WTC11 (cell line): ENCODE measurements around the gene SORCS2. TPM values are rescaled to one million over a fixed set of nuclear protein-coding genes. Genes with fewer than 3 reads are reported as not detected.
A peak's percentile ranks its signal among the peaks of the same experiment; 100 is the strongest.

ENCODE experiments used
- ATAC-seq: fragments of 200-7000 bp; cut with Tn5 transposase; 2 replicates; pipeline ENCODE4 v1.10.0; 2021; ENCODE audit warnings: mild to moderate bottlenecking, moderate library complexity
- CTCF ChIA-PET: fragments of 300-600 bp; sonication (Branson Sonifier 250); formaldehyde crosslinking; loops from one replicate; lab custom pipeline; 2021; ENCODE audit warnings: antibody characterized with exemption; lab: Charles Lee
- POLR2A ChIA-PET: fragments of 350-600 bp; sonication (Branson Sonifier 250); formaldehyde crosslinking; loops from one replicate; lab custom pipeline; 2021; ENCODE audit warnings: antibody characterized with exemption; lab: Charles Lee
- DNase-seq: peaks from one replicate; pipeline ENCODE4 v3.0.0; 2021; ENCODE audit warnings: low spot score
- H3K27ac Mint-ChIP-seq: 2 replicates; pipeline ENCODE4 v1.8.0; 2021; ENCODE audit warnings: mixed read lengths
- H3K27me3 Mint-ChIP-seq: 2 replicates; pipeline ENCODE4 v1.8.0; 2021; ENCODE audit warnings: low read depth, mild to moderate bottlenecking, moderate library complexity, mixed read lengths
- H3K36me3 Mint-ChIP-seq: 2 replicates; pipeline ENCODE4 v1.8.0; 2021; ENCODE audit warnings: mixed read lengths
- H3K4me1 Mint-ChIP-seq: 2 replicates; pipeline ENCODE4 v1.8.0; 2022; ENCODE audit warnings: mixed read lengths
- H3K4me3 Mint-ChIP-seq: 2 replicates; pipeline ENCODE4 v1.8.0; 2021; ENCODE audit warnings: mild to moderate bottlenecking, moderate library complexity, mixed read lengths
- H3K9me3 Mint-ChIP-seq: 2 replicates; pipeline ENCODE4 v1.8.0; 2021; ENCODE audit warnings: mixed read lengths
- GABPB1 ChIP-seq: sonication (generic); formaldehyde crosslinking; IDR thresholded peaks from 2 replicates; pipeline ENCODE4 v1.8.1; 2023; ENCODE audit warnings: mild to moderate bottlenecking, missing genetic modification reagents
- MYBL2 ChIP-seq: sonication (generic); formaldehyde crosslinking; IDR thresholded peaks from 2 replicates; pipeline ENCODE4 v1.8.1; 2023; ENCODE audit warnings: mild to moderate bottlenecking, moderate library complexity, missing genetic modification reagents
- NR3C1 ChIP-seq: sonication (generic); formaldehyde crosslinking; conservative IDR thresholded peaks from 2 replicates; pipeline ENCODE4 v1.8.1; 2023; ENCODE audit warnings: low read depth, mild to moderate bottlenecking, missing genetic modification reagents
- OVOL2 ChIP-seq: fragments of 250-450 bp; sonication (Bioruptor Pico); IDR thresholded peaks from 2 replicates; pipeline ENCODE4 v1.9.0; 2021; ENCODE audit warnings: mild to moderate bottlenecking, borderline replicate concordance
- SMAD3 ChIP-seq: sonication (generic); formaldehyde crosslinking; IDR thresholded peaks from 2 replicates; pipeline ENCODE4 v1.8.0; 2022; ENCODE audit warnings: missing genetic modification reagents, mild to moderate bottlenecking, borderline replicate concordance
- TCF7 ChIP-seq: sonication (generic); formaldehyde crosslinking; IDR thresholded peaks from 2 replicates; pipeline ENCODE4 v1.8.0; 2022; ENCODE audit warnings: mild to moderate bottlenecking, low read depth, missing genetic modification reagents, moderate library complexity
- ZBTB21 ChIP-seq: sonication (generic); formaldehyde crosslinking; IDR thresholded peaks from 2 replicates; pipeline ENCODE4 v1.8.1; 2023; ENCODE audit warnings: mild to moderate bottlenecking, missing genetic modification reagents, borderline replicate concordance
- ZNF138 ChIP-seq: sonication (generic); formaldehyde crosslinking; conservative IDR thresholded peaks from 2 replicates; pipeline ENCODE4 v1.8.1; 2022; ENCODE audit warnings: mild to moderate bottlenecking, moderate library complexity, missing genetic modification reagents
- ZNF232 ChIP-seq: sonication (generic); formaldehyde crosslinking; IDR thresholded peaks from 2 replicates; pipeline ENCODE4 v1.8.0; 2022; ENCODE audit warnings: mild to moderate bottlenecking, missing genetic modification reagents
- ZNF317 ChIP-seq: sonication (generic); formaldehyde crosslinking; IDR thresholded peaks from 2 replicates; pipeline ENCODE4 v1.8.1; 2023; ENCODE audit warnings: low read depth, mild to moderate bottlenecking, moderate library complexity, missing genetic modification reagents, borderline replicate concordance
- ZNF416 ChIP-seq: fragments of 250-450 bp; sonication (Bioruptor Pico); IDR thresholded peaks from 2 replicates; pipeline ENCODE4 v1.9.0; 2021; ENCODE audit warnings: mild to moderate bottlenecking, inconsistent platforms
- total RNA-seq: library from RNA; stranded (reverse); gene quantifications from 3 replicates; pipeline ENCODE4 v1.2.3, GENCODE V29; 2021
- TF ChIP-seq, protein P1 (sequence below): sonication (generic); formaldehyde crosslinking; IDR thresholded peaks from 2 replicates; pipeline ENCODE4 v1.8.1; 2022; ENCODE audit warnings: low read depth, missing genetic modification reagents, borderline replicate concordance
- TF ChIP-seq, protein P2 (sequence below): sonication (generic); formaldehyde crosslinking; IDR thresholded peaks from 2 replicates; pipeline ENCODE4 v1.8.1; 2023; ENCODE audit warnings: mild to moderate bottlenecking, moderate library complexity, missing genetic modification reagents
- TF ChIP-seq, protein P3 (sequence below): fragments of 250-450 bp; sonication (Bioruptor Pico); IDR thresholded peaks from 2 replicates; pipeline ENCODE4 v2.1.2; 2022; ENCODE audit warnings: mild to moderate bottlenecking, moderate library complexity
- TF ChIP-seq, protein P4 (sequence below): sonication (generic); formaldehyde crosslinking; IDR thresholded peaks from 2 replicates; pipeline ENCODE4 v1.8.1; 2023; ENCODE audit warnings: mild to moderate bottlenecking, missing genetic modification reagents
- TF ChIP-seq, protein P5 (sequence below): sonication (generic); formaldehyde crosslinking; IDR thresholded peaks from 2 replicates; pipeline ENCODE4 v1.8.1; 2023; ENCODE audit warnings: mild to moderate bottlenecking, missing genetic modification reagents, borderline replicate concordance
- TF ChIP-seq, protein P6 (sequence below): fragments of 250-450 bp; sonication (Bioruptor Pico); IDR thresholded peaks from 2 replicates; pipeline ENCODE4 v1.9.0; 2021; ENCODE audit warnings: mild to moderate bottlenecking

The SORCS2 gene
- total RNA-seq, 1 experiment from 2014 or later, result 6.6 TPM

DNA sequence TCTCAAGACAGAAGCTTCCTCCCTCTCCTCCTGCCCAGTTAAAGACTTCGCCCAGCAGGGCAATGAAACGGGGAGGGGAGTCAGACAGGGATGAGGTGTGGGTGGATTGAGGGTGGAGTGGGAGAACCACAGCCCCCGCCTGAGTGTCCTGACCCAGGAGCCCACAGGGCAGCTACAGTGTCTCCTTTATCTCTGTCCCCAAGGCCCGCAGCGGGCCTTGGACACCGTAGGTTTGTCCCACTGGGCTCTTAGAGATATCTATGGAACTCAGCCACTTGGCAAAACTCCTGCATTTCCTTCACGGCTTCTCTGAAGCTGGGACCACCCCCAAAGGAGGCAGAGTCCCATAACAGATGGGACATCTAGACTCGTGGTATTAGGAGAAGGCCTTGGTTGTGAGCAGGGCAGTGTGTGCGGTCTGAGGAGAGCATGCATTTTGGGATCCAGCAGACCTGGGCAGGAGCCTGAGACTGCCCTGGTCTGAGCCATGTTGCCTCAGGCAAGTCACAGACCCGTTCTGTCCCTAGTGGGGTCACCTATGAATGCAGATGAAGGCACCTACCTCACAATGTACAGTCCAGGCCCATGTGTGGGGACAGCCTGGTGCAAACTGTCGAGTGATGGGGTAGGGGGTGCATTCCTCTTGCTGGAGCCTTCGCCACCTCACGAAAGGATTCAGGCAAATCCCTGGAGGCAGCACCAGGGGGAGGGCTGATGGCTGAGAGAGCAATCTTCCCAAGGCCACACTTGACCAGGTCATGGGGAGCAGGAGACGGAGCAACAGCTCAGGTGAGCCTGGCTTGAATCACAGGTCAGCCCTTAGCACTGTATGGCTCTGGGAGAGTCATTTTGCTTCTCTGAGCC lies 468.1 kb downstream of the SORCS2 start:
- no peak for DNase-seq
- H3K27me3 Mint-ChIP-seq, result no peaks in the 10 kb centered on the region; the same call in 1 of the 2 replicates
- ATAC-seq, result peak; percentile 39; the same call in 1 of the 2 replicates
- H3K4me3 Mint-ChIP-seq, result no peak overlapping the region
- ChIA-PET CTCF (interaction anchor here (1.0 to 2.6 kb wide), 4 partner anchors 10 to 229 kb away, joined by 3 to 22 read pairs (median 4); no protein-coding TSS in a partner anchor), POLR2A (no interaction called here)
- peaks cover 15% of the 10 kb centered on the region for H3K4me1 Mint-ChIP-seq
- H3K9me3 Mint-ChIP-seq, result no peaks in the 10 kb centered on the region
- no peaks in the 10 kb centered on the region for H3K36me3 Mint-ChIP-seq
- TF ChIP-seq, protein P1, sequence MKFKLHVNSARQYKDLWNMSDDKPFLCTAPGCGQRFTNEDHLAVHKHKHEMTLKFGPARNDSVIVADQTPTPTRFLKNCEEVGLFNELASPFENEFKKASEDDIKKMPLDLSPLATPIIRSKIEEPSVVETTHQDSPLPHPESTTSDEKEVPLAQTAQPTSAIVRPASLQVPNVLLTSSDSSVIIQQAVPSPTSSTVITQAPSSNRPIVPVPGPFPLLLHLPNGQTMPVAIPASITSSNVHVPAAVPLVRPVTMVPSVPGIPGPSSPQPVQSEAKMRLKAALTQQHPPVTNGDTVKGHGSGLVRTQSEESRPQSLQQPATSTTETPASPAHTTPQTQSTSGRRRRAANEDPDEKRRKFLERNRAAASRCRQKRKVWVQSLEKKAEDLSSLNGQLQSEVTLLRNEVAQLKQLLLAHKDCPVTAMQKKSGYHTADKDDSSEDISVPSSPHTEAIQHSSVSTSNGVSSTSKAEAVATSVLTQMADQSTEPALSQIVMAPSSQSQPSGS (CRISPR knock-in tag), result no peak
- TF ChIP-seq, protein P2, sequence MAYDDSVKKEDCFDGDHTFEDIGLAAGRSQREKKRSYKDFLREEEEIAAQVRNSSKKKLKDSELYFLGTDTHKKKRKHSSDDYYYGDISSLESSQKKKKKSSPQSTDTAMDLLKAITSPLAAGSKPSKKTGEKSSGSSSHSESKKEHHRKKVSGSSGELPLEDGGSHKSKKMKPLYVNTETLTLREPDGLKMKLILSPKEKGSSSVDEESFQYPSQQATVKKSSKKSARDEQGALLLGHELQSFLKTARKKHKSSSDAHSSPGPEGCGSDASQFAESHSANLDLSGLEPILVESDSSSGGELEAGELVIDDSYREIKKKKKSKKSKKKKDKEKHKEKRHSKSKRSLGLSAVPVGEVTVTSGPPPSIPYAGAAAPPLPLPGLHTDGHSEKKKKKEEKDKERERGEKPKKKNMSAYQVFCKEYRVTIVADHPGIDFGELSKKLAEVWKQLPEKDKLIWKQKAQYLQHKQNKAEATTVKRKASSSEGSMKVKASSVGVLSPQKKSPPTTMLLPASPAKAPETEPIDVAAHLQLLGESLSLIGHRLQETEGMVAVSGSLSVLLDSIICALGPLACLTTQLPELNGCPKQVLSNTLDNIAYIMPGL, result no peak
- TF ChIP-seq GABPB1 (CRISPR knock-in tag), result no peak
- TF ChIP-seq, protein P3, sequence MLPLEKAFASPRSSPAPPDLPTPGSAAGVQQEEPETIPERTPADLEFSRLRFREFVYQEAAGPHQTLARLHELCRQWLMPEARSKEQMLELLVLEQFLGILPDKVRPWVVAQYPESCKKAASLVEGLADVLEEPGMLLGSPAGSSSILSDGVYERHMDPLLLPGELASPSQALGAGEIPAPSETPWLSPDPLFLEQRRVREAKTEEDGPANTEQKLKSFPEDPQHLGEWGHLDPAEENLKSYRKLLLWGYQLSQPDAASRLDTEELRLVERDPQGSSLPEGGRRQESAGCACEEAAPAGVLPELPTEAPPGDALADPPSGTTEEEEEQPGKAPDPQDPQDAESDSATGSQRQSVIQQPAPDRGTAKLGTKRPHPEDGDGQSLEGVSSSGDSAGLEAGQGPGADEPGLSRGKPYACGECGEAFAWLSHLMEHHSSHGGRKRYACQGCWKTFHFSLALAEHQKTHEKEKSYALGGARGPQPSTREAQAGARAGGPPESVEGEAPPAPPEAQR (CRISPR knock-in tag), result no peak
- no peak for TF ChIP-seq ZNF232 (CRISPR knock-in tag)
- TF ChIP-seq, protein P4, sequence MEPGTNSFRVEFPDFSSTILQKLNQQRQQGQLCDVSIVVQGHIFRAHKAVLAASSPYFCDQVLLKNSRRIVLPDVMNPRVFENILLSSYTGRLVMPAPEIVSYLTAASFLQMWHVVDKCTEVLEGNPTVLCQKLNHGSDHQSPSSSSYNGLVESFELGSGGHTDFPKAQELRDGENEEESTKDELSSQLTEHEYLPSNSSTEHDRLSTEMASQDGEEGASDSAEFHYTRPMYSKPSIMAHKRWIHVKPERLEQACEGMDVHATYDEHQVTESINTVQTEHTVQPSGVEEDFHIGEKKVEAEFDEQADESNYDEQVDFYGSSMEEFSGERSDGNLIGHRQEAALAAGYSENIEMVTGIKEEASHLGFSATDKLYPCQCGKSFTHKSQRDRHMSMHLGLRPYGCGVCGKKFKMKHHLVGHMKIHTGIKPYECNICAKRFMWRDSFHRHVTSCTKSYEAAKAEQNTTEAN (CRISPR knock-in tag), result no peak
- TF ChIP-seq SMAD3 (CRISPR knock-in tag), result no peak
- no peak for TF ChIP-seq ZNF138 (CRISPR knock-in tag)
- no peak for TF ChIP-seq MYBL2 (CRISPR knock-in tag)
- TF ChIP-seq ZNF317 (CRISPR knock-in tag), result no peak
- no peak for TF ChIP-seq OVOL2
- TF ChIP-seq NR3C1 (CRISPR knock-in tag), result no peak
- TF ChIP-seq, protein P5, sequence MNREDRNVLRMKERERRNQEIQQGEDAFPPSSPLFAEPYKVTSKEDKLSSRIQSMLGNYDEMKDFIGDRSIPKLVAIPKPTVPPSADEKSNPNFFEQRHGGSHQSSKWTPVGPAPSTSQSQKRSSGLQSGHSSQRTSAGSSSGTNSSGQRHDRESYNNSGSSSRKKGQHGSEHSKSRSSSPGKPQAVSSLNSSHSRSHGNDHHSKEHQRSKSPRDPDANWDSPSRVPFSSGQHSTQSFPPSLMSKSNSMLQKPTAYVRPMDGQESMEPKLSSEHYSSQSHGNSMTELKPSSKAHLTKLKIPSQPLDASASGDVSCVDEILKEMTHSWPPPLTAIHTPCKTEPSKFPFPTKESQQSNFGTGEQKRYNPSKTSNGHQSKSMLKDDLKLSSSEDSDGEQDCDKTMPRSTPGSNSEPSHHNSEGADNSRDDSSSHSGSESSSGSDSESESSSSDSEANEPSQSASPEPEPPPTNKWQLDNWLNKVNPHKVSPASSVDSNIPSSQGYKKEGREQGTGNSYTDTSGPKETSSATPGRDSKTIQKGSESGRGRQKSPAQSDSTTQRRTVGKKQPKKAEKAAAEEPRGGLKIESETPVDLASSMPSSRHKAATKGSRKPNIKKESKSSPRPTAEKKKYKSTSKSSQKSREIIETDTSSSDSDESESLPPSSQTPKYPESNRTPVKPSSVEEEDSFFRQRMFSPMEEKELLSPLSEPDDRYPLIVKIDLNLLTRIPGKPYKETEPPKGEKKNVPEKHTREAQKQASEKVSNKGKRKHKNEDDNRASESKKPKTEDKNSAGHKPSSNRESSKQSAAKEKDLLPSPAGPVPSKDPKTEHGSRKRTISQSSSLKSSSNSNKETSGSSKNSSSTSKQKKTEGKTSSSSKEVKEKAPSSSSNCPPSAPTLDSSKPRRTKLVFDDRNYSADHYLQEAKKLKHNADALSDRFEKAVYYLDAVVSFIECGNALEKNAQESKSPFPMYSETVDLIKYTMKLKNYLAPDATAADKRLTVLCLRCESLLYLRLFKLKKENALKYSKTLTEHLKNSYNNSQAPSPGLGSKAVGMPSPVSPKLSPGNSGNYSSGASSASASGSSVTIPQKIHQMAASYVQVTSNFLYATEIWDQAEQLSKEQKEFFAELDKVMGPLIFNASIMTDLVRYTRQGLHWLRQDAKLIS, result no peak
- no peak for TF ChIP-seq ZBTB21
- TF ChIP-seq TCF7, result no peak
- TF ChIP-seq ZNF416 (CRISPR knock-in tag), result no peak
- TF ChIP-seq, protein P6, sequence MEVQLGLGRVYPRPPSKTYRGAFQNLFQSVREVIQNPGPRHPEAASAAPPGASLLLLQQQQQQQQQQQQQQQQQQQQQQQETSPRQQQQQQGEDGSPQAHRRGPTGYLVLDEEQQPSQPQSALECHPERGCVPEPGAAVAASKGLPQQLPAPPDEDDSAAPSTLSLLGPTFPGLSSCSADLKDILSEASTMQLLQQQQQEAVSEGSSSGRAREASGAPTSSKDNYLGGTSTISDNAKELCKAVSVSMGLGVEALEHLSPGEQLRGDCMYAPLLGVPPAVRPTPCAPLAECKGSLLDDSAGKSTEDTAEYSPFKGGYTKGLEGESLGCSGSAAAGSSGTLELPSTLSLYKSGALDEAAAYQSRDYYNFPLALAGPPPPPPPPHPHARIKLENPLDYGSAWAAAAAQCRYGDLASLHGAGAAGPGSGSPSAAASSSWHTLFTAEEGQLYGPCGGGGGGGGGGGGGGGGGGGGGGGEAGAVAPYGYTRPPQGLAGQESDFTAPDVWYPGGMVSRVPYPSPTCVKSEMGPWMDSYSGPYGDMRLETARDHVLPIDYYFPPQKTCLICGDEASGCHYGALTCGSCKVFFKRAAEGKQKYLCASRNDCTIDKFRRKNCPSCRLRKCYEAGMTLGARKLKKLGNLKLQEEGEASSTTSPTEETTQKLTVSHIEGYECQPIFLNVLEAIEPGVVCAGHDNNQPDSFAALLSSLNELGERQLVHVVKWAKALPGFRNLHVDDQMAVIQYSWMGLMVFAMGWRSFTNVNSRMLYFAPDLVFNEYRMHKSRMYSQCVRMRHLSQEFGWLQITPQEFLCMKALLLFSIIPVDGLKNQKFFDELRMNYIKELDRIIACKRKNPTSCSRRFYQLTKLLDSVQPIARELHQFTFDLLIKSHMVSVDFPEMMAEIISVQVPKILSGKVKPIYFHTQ (CRISPR knock-in tag), result no peak
- H3K27ac Mint-ChIP-seq, result no peak overlapping the region
